Measurements from ENCODE around the gene SLC17A5.
"Not testable (repeated sequence)": the region's sequence is repeated elsewhere in the genome, so short reads cannot be mapped to it uniquely, and the experiment has no call there.

SLC17A5 gene

GRCh38 chr6:73624896-73625295 lies 28.9 kb downstream of the SLC17A5 start:
- DNase-seq (ENCODE audit: low read depth, low spot score), result no peak
- no peak overlapping the region for H3K4me3 ChIP-seq (ENCODE audit: low read depth, low read length)
- no peak for TF ChIP-seq CTCF (IDR thresholded peaks at IDR 0.05; ENCODE audit: low read depth, low read length)
- in situ Hi-C loops (cut with HindIII; ENCODE audit: low sequenced_read_pairs), result no loop called here

GRCh38 chr6:73623480-73623879 lies 30.3 kb downstream of the SLC17A5 start:
- in situ Hi-C loops (cut with HindIII; ENCODE audit: low sequenced_read_pairs); H3K4me3 ChIP-seq (ENCODE audit: low read depth, low read length); DNase-seq (ENCODE audit: low read depth, low spot score): not testable (repeated sequence)

GRCh38 chr6:73618082-73618481 lies 35.7 kb downstream of the SLC17A5 start:
- in situ Hi-C loops (cut with HindIII; ENCODE audit: low sequenced_read_pairs); H3K4me3 ChIP-seq (ENCODE audit: low read depth, low read length); DNase-seq (ENCODE audit: low read depth, low spot score): not testable (repeated sequence)

- H3K4me3 ChIP-seq (ENCODE audit: low read depth, low read length), result no peak overlapping the region
- DNase-seq (ENCODE audit: low read depth, low spot score), result no peak
- TF ChIP-seq CTCF (IDR thresholded peaks at IDR 0.05; ENCODE audit: low read depth, low read length), result no peak
- in situ Hi-C loops (cut with HindIII; ENCODE audit: low sequenced_read_pairs), result no loop called here
Measured at GRCh38 chr6:73614802-73615201, 39.0 kb downstream of the SLC17A5 start.

- no peak overlapping the region for H3K4me3 ChIP-seq (ENCODE audit: low read depth, low read length)
- in situ Hi-C loops (cut with HindIII; ENCODE audit: low sequenced_read_pairs), result no loop called here
- TF ChIP-seq CTCF (IDR thresholded peaks at IDR 0.05; ENCODE audit: low read depth, low read length), result no peak
- no peak for DNase-seq (ENCODE audit: low read depth, low spot score)
Measured at GRCh38 chr6:73613806-73614536, 39.8 kb downstream of the SLC17A5 start.

GRCh38 chr6:73612611-73613010 lies 41.2 kb downstream of the SLC17A5 start:
- TF ChIP-seq CTCF (IDR thresholded peaks at IDR 0.05; ENCODE audit: low read depth, low read length), result no peak
- DNase-seq (ENCODE audit: low read depth, low spot score), result no peak
- in situ Hi-C loops (cut with HindIII; ENCODE audit: low sequenced_read_pairs), result no loop called here
- H3K4me3 ChIP-seq (ENCODE audit: low read depth, low read length), result no peak overlapping the region

- no peak overlapping the region for H3K4me3 ChIP-seq (ENCODE audit: low read depth, low read length)
- peak; percentile 56 for TF ChIP-seq CTCF (IDR thresholded peaks at IDR 0.05; ENCODE audit: low read depth, low read length)
- in situ Hi-C loops (cut with HindIII; ENCODE audit: low sequenced_read_pairs), result no loop called here
- peak; percentile 67 for DNase-seq (ENCODE audit: low read depth, low spot score)
Measured at GRCh38 chr6:73610444-73611275, 43.1 kb downstream of the SLC17A5 start.
